Activated naive CD8-positive, alpha-beta T cell treated with anti-CD3 and anti-CD28 coated beads, Interleukin-2, amount 50 U/mL, for 24 hours (primary cell): ENCODE results near the gene CMTR1.
"Not testable (repeated sequence)": the region's sequence is repeated elsewhere in the genome, so short reads cannot be mapped to it uniquely, and the experiment has no call there.

Experiments used
- ATAC-seq: fragments of 150-1000 bp; cut with Tn5 transposase; one replicate; pipeline ENCODE4 v1.10.0; 2021
- DNase-seq: peaks from one replicate; pipeline ENCODE4 v3.0.0; 2021
- H3K27ac Mint-ChIP-seq: one replicate; pipeline ENCODE4 v1.8.0; 2021; ENCODE audit warnings: mild to moderate bottlenecking, mixed read lengths
- H3K27me3 Mint-ChIP-seq: one replicate; pipeline ENCODE4 v1.8.0; 2021; ENCODE audit warnings: mixed read lengths
- H3K36me3 Mint-ChIP-seq: one replicate; pipeline ENCODE4 v1.8.0; 2021; ENCODE audit warnings: low read depth, mixed read lengths
- H3K4me1 Mint-ChIP-seq: one replicate; pipeline ENCODE4 v1.8.0; 2021; ENCODE audit warnings: mixed read lengths
- H3K4me3 Mint-ChIP-seq: one replicate; pipeline ENCODE4 v1.8.0; 2021; ENCODE audit warnings: mild to moderate bottlenecking, moderate library complexity, mixed read lengths
- H3K9me3 Mint-ChIP-seq: one replicate; pipeline ENCODE4 v1.8.0; 2021; ENCODE audit warnings: mixed read lengths

CMTR1 gene

GRCh38 chr6:37489697-37490336, 56.8 kb downstream of the CMTR1 start:
- no peaks in the 10 kb centered on the region for H3K27me3 Mint-ChIP-seq
- H3K36me3 Mint-ChIP-seq: peaks cover 12% of the 10 kb centered on the region
- no peaks in the 10 kb centered on the region for H3K9me3 Mint-ChIP-seq
- H3K4me3 Mint-ChIP-seq: no peak overlapping the region
- peaks cover 72% of the 10 kb centered on the region for H3K4me1 Mint-ChIP-seq
- H3K27ac Mint-ChIP-seq: peak overlapping the region; percentile 88
- peak; percentile 39 for DNase-seq
- ATAC-seq: peak; percentile 52

DNA sequence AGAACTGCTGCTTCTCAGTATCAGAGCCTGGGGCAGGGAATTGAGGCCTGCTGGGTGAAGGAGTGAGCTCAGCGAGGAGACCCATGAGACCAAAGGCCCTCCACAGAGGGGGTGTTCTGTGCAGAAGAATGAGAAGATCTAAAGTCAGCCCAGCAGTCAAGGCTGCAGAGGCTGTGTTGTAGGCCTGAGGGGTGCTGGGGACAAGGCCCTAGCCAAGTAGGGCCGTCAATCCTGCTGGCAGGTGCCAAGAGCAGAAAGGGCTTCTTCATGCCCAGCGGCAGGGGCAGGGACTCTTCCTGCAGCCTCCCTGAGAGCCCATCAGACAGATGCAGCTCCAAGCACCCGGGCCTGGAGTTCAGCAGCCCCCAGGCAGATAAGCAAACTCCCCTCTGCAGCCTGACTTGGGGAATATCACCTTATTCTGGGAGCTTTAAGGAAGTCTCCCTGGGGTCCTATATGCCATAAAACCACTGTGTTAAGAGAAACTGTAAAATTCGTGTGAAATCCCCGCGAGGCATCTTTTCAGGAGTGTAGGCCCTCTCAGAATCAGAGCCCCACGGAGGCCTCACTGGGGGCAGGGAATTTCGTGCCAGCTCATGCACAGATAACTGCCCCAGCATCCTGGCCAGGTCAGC, 57.6 kb downstream of the CMTR1 start:
- DNase-seq: no peak
- peaks cover 13% of the 10 kb centered on the region for H3K36me3 Mint-ChIP-seq
- no peak for ATAC-seq
- H3K27ac Mint-ChIP-seq: peak overlapping the region; percentile 88
- H3K9me3 Mint-ChIP-seq: no peaks in the 10 kb centered on the region
- H3K27me3 Mint-ChIP-seq: no peaks in the 10 kb centered on the region
- H3K4me1 Mint-ChIP-seq: peaks cover 80% of the 10 kb centered on the region
- no peak overlapping the region for H3K4me3 Mint-ChIP-seq

DNA sequence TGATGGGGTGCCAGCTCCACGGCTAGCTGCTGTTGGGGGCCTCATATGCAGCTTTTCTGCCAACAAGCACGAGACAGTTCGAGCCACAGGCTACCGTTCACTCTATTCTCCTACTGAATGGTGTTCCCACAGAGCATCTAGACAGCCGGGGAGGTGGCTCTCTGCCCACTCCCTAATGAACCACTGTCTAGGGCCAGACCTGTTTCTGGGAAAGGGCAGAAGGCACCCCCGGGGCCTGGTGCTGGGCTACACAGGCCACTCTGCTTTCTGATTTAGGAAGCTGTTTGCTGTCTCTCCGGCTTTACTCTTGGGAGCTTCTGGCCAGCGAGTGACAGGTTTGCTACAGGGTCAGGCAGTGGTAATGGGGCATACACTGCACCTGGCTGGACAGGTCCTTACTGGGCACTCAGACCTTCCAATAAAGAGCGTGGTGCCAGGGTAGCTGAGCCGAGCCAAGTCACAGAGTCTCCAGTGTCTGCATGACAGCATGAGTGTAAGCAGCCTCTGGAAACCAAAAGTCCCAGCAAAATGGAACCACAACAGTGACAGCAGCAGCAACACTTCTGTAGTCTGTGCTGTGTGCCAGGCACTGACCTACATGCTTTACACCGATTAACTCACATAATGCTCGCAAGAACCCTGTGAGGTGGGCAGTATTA, 58.3 kb downstream of the CMTR1 start:
- H3K4me1 Mint-ChIP-seq: peaks cover 86% of the 10 kb centered on the region
- peaks cover 15% of the 10 kb centered on the region for H3K36me3 Mint-ChIP-seq
- DNase-seq (no peak), ATAC-seq (no peak)
- no peaks in the 10 kb centered on the region for H3K9me3 Mint-ChIP-seq
- H3K27ac Mint-ChIP-seq: peak overlapping the region; percentile 27
- H3K4me3 Mint-ChIP-seq: no peak overlapping the region
- no peaks in the 10 kb centered on the region for H3K27me3 Mint-ChIP-seq

DNA sequence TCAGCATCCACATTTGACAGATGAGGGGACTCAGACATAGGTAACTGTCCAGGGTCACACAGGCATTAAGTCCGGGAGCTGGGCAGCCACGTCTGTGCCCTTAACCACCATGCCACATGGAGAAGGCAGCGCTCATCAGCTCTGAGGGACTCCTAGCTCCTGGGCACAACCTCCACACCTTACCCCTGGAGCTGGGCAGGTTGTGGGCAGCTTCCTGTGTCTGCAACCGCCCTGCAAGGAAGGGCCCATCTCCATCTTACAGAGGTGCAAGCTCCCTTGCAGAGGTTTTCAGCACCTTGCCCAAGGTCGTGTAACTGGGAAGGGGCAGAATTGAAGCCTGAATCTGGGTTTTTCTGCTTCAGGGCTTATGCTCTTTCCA, 58.8 kb downstream of the CMTR1 start:
- Mint-ChIP-seq H3K4me3 (no peak overlapping the region), H3K4me1 (peaks cover 89% of the 10 kb centered on the region), H3K36me3 (peaks cover 20% of the 10 kb centered on the region), H3K27me3 (no peaks in the 10 kb centered on the region), H3K9me3 (no peaks in the 10 kb centered on the region), H3K27ac (peak overlapping the region; percentile 69)
- no peak for DNase-seq
- no peak for ATAC-seq

- peaks cover 95% of the 10 kb centered on the region for H3K4me1 Mint-ChIP-seq
Measured at GRCh38 chr6:37492236-37492972, 59.4 kb downstream of the CMTR1 start.

GRCh38 chr6:37492991-37493660, 60.1 kb downstream of the CMTR1 start:
- no peak for DNase-seq
- Mint-ChIP-seq H3K4me1 (peaks cover 97% of the 10 kb centered on the region), H3K27ac (no peak overlapping the region), H3K4me3 (no peak overlapping the region), H3K27me3 (no peaks in the 10 kb centered on the region), H3K36me3 (peaks cover 21% of the 10 kb centered on the region), H3K9me3 (no peaks in the 10 kb centered on the region)
- no peak for ATAC-seq

More at GRCh38 chr6:37492236-37492972, 59.4 kb downstream of the CMTR1 start:
- DNase-seq (no peak), ATAC-seq (no peak)
- Mint-ChIP-seq H3K9me3 (no peaks in the 10 kb centered on the region), H3K4me3 (no peak overlapping the region), H3K27me3 (no peaks in the 10 kb centered on the region), H3K36me3 (peaks cover 20% of the 10 kb centered on the region), H3K27ac (peak overlapping the region; percentile 69)

DNA sequence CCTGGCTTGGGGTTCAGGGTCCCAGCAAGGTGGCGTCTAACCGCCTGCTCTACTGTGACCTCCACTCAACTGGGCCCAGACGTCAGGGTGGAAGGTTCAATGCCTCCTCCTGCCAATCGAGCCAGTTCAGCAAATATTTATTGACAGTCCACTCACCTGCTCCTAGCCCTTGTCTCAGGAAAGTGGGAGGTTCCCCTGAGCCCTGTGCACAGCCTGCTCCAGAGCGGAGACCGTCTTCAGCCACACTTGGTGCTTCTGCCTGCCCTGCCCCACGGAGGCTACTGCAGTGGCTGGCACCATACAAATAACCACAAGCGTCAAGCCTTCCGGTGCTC, 60.6 kb downstream of the CMTR1 start:
- Mint-ChIP-seq H3K36me3 (peaks cover 22% of the 10 kb centered on the region), H3K4me1 (peaks cover 97% of the 10 kb centered on the region), H3K27me3 (no peaks in the 10 kb centered on the region), H3K9me3 (no peaks in the 10 kb centered on the region), H3K27ac (no peak overlapping the region), H3K4me3 (no peak overlapping the region)
- DNase-seq (no peak), ATAC-seq (no peak)

GRCh38 chr6:37495244-37495934, 62.4 kb downstream of the CMTR1 start:
- H3K4me3 Mint-ChIP-seq: peak overlapping the region; percentile 51
- H3K27ac Mint-ChIP-seq: peak overlapping the region; percentile 93
- H3K36me3 Mint-ChIP-seq: peaks cover 22% of the 10 kb centered on the region
- H3K9me3 Mint-ChIP-seq: no peaks in the 10 kb centered on the region
- H3K27me3 Mint-ChIP-seq: peaks cover 2% of the 10 kb centered on the region
- ATAC-seq: peak; percentile 69
- DNase-seq: peak; percentile 37
- peaks cover 98% of the 10 kb centered on the region for H3K4me1 Mint-ChIP-seq

DNA sequence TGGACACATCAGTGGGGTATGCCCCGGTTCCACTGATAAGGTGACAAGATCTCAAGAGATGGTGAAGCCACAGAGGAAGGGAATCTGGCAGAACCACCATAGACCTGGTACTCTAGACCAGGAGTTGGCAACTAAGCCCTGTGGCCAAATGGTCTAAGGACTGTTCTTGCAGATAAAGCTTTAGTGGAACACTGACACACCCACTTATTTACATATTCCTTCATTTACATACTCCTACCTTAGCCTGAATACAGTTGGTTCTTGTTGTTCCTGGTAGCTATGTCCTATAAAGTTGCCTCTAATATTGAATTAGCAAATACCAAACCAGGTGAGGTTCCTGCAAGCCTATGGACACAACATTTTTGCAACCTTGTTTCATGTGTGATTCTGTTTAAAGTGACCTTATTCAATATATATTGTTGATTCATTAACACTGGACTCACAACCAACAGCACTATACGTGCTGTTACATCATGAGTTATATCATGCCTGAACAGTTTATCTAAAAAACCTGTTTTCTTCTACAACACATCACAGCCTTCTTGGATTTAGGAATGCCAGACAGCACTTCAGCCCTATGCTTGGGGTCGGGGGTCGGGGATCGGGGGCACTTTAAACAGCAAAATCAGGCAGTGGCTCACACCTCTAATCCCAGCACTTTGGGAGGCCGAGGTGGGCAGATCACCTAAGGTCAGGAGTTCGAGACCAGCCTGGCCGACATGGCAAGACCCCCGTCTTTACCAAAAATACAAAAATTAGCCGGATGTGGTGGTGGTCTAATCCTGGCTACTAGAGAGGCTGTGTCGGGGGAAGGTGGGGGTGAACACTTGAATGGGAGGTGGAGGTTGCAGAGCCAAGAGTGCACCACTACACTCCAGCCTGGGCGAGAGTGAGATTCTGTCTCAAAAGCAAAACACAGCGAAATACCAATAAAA, 64.2 kb downstream of the CMTR1 start:
- peaks cover 2% of the 10 kb centered on the region for H3K27me3 Mint-ChIP-seq
- peaks cover 22% of the 10 kb centered on the region for H3K36me3 Mint-ChIP-seq
- H3K4me1 Mint-ChIP-seq: peaks cover 96% of the 10 kb centered on the region
- peak overlapping the region; percentile 33 for H3K4me3 Mint-ChIP-seq
- H3K9me3 Mint-ChIP-seq: no peaks in the 10 kb centered on the region
- DNase-seq: no peak
- peak overlapping the region; percentile 61 for H3K27ac Mint-ChIP-seq
- no peak for ATAC-seq

- ATAC-seq (peak; percentile 78), DNase-seq (peak; percentile 98)
- Mint-ChIP-seq H3K36me3 (peaks cover 18% of the 10 kb centered on the region), H3K4me3 (peak within 1 kb of the TSS; percentile 93), H3K4me1 (peaks cover 98% of the 10 kb centered on the region), H3K27me3 (peaks cover 2% of the 10 kb centered on the region), H3K9me3 (no peaks in the 10 kb centered on the region), H3K27ac (peak within 1 kb of the TSS; percentile 98)
Measured at GRCh38 chr6:37499433-37500293, 66.6 kb downstream of the CMTR1 start, which contains the start of gene CCDC167. Gene CCDC167 (minus strand): TSS chr6:37499893. CDS start chr6:37499863, 30 bp downstream.

- peaks cover 2% of the 10 kb centered on the region for H3K27me3 Mint-ChIP-seq
- peaks cover 97% of the 10 kb centered on the region for H3K4me1 Mint-ChIP-seq
- DNase-seq (no peak), ATAC-seq (no peak)
- peak overlapping the region; percentile 93 for H3K4me3 Mint-ChIP-seq
- H3K9me3 Mint-ChIP-seq: no peaks in the 10 kb centered on the region
- H3K27ac Mint-ChIP-seq: peak overlapping the region; percentile 98
- H3K36me3 Mint-ChIP-seq: peaks cover 18% of the 10 kb centered on the region
Measured at GRCh38 chr6:37500294-37500608, 67.2 kb downstream of the CMTR1 start.

DNA sequence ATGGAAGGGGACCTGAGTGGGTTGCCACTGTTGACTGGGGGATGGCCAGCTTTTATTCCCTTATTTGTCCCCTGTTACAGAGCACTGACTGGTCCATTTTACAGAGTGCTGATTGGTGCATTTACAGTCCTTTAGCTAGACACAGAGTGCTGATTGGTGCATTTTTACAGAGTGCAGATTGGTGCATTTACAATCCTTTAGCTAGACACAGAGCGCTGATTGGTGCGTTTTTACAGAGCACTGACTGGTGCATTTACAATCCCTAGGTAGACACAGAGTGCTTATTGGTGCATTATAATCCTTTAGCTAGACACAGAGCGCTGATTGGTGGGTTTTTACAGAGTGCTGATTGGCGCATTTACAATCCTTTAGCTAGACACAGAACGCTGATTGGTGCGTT, 67.9 kb downstream of the CMTR1 start:
- H3K9me3 Mint-ChIP-seq, H3K27ac Mint-ChIP-seq, H3K4me3 Mint-ChIP-seq, DNase-seq, H3K27me3 Mint-ChIP-seq, ATAC-seq: not testable (repeated sequence)
- Mint-ChIP-seq H3K4me1 (peaks cover 92% of the 10 kb centered on the region), H3K36me3 (peaks cover 14% of the 10 kb centered on the region)
